Thoracic aorta (tissue), 2 donors: ENCODE results near the gene ZEB2. TPM values are rescaled to one million over a fixed set of nuclear protein-coding genes. Genes with fewer than 3 reads are reported as not detected.

Experiments
- ATAC-seq: fragments of 150-250 bp; one replicate; pipeline ENCODE4 v1.8.0; 2017; ENCODE audit warnings: low read depth; ENCODE audit not compliant: insufficient number of reproducible peaks, low FRiP score
- DNase-seq: peaks from one replicate; pipeline ENCODE4 v3.0.0-alpha.2; 2020; ENCODE audit warnings: low spot score
- H3K27ac ChIP-seq, 2 donors: fragments of 200-600 bp; sonication (generic); 1 replicate in 1 of 2; 2 replicates in 1 of 2; pipeline ENCODE4 v1.5.1; 2016; ENCODE audit warnings: mild to moderate bottlenecking in 2 of 2, moderate library complexity in 2 of 2
- H3K27me3 ChIP-seq: fragments of 200-600 bp; sonication (generic); replicated peaks from 2 replicates; pipeline ENCODE4 v1.6.0; 2016; ENCODE audit warnings: mild to moderate bottlenecking; ENCODE audit not compliant: insufficient read depth
- H3K36me3 ChIP-seq: fragments of 200-600 bp; sonication (generic); one replicate; pipeline ENCODE4 v1.5.1; 2016
- H3K4me1 ChIP-seq, 2 donors: fragments of 200-600 bp; sonication (generic); 1 replicate in 1 of 2; 2 replicates in 1 of 2; pipeline versions ENCODE4 v1.5.1 to v1.6.0; 2016; ENCODE audit warnings: low read depth in 2 of 2, mild to moderate bottlenecking in 1 of 2; ENCODE audit not compliant: control insufficient read depth in 1 of 2
- H3K4me3 ChIP-seq: fragments of 200-600 bp; sonication (generic); 2 replicates; pipeline ENCODE4 v1.5.1; 2016; ENCODE audit warnings: mild to moderate bottlenecking
- H3K9me3 ChIP-seq: fragments of 200-600 bp; sonication (generic); 2 replicates; pipeline ENCODE4 v1.5.1; 2016
- CTCF ChIP-seq: fragments of 200-600 bp; sonication (generic); IDR thresholded peaks from one replicate; pipeline ENCODE4 v1.5.1; 2019; ENCODE audit warnings: antibody characterized with exemption
- total RNA-seq, 2 donors: library from RNA; depleted of rRNA; stranded (reverse); fragments of >200 nt; gene quantifications; one replicate each; pipeline versions ENCODE4 v1.1.0 to v1.2.3, GENCODE V29; 2016

Gene ZEB2
- total RNA-seq, 2 donors from 2014 or later, result 122 to 190 TPM

GRCh38 chr2:144517866-144518747, 1.8 kb downstream of the ZEB2 start:
- H3K4me3 ChIP-seq, result peak overlapping the region; percentile 93
- H3K9me3 ChIP-seq, result no peaks in the 10 kb centered on the region
- H3K4me1 ChIP-seq, result peaks cover 10 to 24% of the 10 kb centered on the region in 2 donors
- H3K36me3 ChIP-seq, result no peaks in the 10 kb centered on the region
- ATAC-seq, result no peak
- peak overlapping the region; percentile 99 for H3K27ac ChIP-seq
- TF ChIP-seq CTCF, result no peak
- no peaks in the 10 kb centered on the region for H3K27me3 ChIP-seq
- DNase-seq, result no peak

- Histone ChIP-seq H3K36me3 (no peaks in the 10 kb centered on the region), H3K4me3 (peak overlapping the region; percentile 93), H3K27me3 (no peaks in the 10 kb centered on the region), H3K9me3 (no peaks in the 10 kb centered on the region), H3K27ac (peak overlapping the region; percentile 99), H3K4me1 (peaks cover 5 to 21% of the 10 kb centered on the region in 2 donors)
- DNase-seq, result no peak
- no peak for ATAC-seq
- no peak for TF ChIP-seq CTCF
Observed at GRCh38 chr2:144516981-144517865, 2.7 kb downstream of the ZEB2 start.

GRCh38 chr2:144516411-144516980, 3.4 kb downstream of the ZEB2 start:
- DNase-seq (no peak), ATAC-seq (peak; percentile 18)
- Histone ChIP-seq H3K4me3 (peak overlapping the region; percentile 93), H3K9me3 (no peaks in the 10 kb centered on the region), H3K27ac (peak overlapping the region; percentile 99), H3K4me1 (peaks cover 4 to 24% of the 10 kb centered on the region in 2 donors), H3K36me3 (no peaks in the 10 kb centered on the region), H3K27me3 (no peaks in the 10 kb centered on the region)
- TF ChIP-seq CTCF, result no peak

- Histone ChIP-seq H3K36me3 (no peaks in the 10 kb centered on the region), H3K27ac (peak overlapping the region; percentile 99), H3K9me3 (no peaks in the 10 kb centered on the region), H3K27me3 (no peaks in the 10 kb centered on the region), H3K4me1 (peaks cover 4 to 26% of the 10 kb centered on the region in 2 donors), H3K4me3 (peak overlapping the region; percentile 93)
- TF ChIP-seq CTCF, result no peak
- ATAC-seq (no peak), DNase-seq (no peak)
Observed at GRCh38 chr2:144515696-144516410, 4.1 kb downstream of the ZEB2 start.
